HL-60 (cell line): ENCODE measurements around the gene RENBP.

Experiments
- CTCF ChIP-seq: IDR thresholded peaks from one replicate; pipeline ENCODE4 v1.5.1; 2011; ENCODE audit warnings: low read length, control low read depth, inconsistent platforms; ENCODE audit not compliant: insufficient read depth
- GABPA ChIP-seq: IDR thresholded peaks from 2 replicates; pipeline ENCODE4 v1.6.1; 2012; ENCODE audit warnings: low read depth
- POLR2AphosphoS5 ChIP-seq: IDR thresholded peaks from 2 replicates; pipeline ENCODE4 v1.6.1; 2012; ENCODE audit warnings: low read depth

GRCh38 chrX:153928846-153929245 is 15.6 kb downstream of the RENBP start:
- no peak for TF ChIP-seq CTCF
- no peak for TF ChIP-seq GABPA
- no peak for TF ChIP-seq POLR2AphosphoS5
